ENCODE data around the gene GNG5.

DNA sequence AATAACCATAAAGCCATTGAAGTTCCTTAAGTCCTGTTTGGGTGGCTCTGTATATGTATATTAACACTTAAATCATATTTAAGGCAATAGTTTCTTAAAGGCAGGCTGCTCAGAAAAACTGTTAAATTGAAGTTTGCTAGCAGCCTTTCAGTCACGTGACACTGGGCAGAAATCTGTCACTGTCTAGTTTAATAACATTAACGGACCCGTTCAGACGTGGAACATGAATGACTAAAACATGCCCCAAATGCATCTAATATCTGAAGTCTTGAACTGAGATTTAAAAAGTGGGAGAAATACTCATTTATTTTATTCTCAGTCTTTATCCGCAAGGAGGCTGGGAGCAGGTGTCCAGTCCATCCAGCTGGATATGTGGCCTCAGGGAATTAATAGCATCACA is 3.5 kb downstream of the GNG5 start:
- TF ChIP-seq, protein P1, sequence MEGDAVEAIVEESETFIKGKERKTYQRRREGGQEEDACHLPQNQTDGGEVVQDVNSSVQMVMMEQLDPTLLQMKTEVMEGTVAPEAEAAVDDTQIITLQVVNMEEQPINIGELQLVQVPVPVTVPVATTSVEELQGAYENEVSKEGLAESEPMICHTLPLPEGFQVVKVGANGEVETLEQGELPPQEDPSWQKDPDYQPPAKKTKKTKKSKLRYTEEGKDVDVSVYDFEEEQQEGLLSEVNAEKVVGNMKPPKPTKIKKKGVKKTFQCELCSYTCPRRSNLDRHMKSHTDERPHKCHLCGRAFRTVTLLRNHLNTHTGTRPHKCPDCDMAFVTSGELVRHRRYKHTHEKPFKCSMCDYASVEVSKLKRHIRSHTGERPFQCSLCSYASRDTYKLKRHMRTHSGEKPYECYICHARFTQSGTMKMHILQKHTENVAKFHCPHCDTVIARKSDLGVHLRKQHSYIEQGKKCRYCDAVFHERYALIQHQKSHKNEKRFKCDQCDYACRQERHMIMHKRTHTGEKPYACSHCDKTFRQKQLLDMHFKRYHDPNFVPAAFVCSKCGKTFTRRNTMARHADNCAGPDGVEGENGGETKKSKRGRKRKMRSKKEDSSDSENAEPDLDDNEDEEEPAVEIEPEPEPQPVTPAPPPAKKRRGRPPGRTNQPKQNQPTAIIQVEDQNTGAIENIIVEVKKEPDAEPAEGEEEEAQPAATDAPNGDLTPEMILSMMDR (IDR thresholded peaks at IDR 0.05), result no peak
- TF ChIP-seq POLR2A (IDR thresholded peaks at IDR 0.05), result no peak
- TF ChIP-seq POLR2AphosphoS5 (IDR thresholded peaks at IDR 0.05), result no peak
- TF ChIP-seq EP300 (IDR thresholded peaks at IDR 0.05), result no peak
